Stimulated activated CD8-positive, alpha-beta memory T cell treated with anti-CD3 and anti-CD28 coated beads, Interleukin-15, amount 100 ng/mL, for 48 hours (primary cell): ENCODE results near the gene PIGU.
"Not testable (repeated sequence)": the region's sequence is repeated elsewhere in the genome, so short reads cannot be mapped to it uniquely, and the experiment has no call there.

ENCODE experiments used
- DNase-seq, 2 donors: peaks; one replicate each; pipeline ENCODE4 v3.0.0-alpha.2; 2020; ENCODE audit warnings: low read depth in 2 of 2

PIGU gene

GRCh38 chr20:34514897-34515483 lies 161.9 kb downstream of the PIGU start:
- DNase-seq = no peak

GRCh38 chr20:34514034-34514433 lies 162.9 kb downstream of the PIGU start:
- DNase-seq = not testable (repeated sequence)

GRCh38 chr20:34512955-34513419 lies 163.9 kb downstream of the PIGU start:
- no peak for DNase-seq

GRCh38 chr20:34512266-34512954 lies 164.5 kb downstream of the PIGU start:
- no peak for DNase-seq

- no peak for DNase-seq
Measured at GRCh38 chr20:34511891-34512265, 165.0 kb downstream of the PIGU start.

GRCh38 chr20:34510575-34510974 lies 166.3 kb downstream of the PIGU start:
- DNase-seq = no peak
